ENCODE results near the gene AP3B1.

AP3B1 gene

GRCh38 chr5:78294248-78295034, at the start of gene AP3B1:
Gene AP3B1, minus strand, starts transcription at chr5:78294698. Its CDS starts 119 bp downstream, at chr5:78294579.
- peak; percentile 97 for DNase-seq (ENCODE audit: low spot score)

DNA sequence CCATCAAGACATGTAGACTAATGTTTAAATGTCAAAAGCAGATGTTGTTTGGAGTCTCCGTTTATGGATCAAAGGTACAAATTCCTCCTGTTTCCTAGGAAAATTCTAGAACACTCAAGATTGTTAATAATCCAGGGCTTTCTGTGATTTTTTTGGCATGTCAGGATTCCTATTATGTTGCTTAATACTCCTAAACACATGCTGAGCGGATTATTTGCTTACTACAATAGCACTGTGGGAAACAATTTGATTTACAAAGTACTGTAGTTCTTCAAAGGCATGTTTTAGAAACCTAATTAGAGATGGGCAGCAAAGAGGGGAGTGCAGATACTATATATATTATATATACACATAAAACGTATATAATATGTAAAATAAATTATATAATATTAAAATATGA, 46.9 kb upstream of the AP3B1 start:
- DNase-seq (ENCODE audit: low spot score) = no peak

DNA sequence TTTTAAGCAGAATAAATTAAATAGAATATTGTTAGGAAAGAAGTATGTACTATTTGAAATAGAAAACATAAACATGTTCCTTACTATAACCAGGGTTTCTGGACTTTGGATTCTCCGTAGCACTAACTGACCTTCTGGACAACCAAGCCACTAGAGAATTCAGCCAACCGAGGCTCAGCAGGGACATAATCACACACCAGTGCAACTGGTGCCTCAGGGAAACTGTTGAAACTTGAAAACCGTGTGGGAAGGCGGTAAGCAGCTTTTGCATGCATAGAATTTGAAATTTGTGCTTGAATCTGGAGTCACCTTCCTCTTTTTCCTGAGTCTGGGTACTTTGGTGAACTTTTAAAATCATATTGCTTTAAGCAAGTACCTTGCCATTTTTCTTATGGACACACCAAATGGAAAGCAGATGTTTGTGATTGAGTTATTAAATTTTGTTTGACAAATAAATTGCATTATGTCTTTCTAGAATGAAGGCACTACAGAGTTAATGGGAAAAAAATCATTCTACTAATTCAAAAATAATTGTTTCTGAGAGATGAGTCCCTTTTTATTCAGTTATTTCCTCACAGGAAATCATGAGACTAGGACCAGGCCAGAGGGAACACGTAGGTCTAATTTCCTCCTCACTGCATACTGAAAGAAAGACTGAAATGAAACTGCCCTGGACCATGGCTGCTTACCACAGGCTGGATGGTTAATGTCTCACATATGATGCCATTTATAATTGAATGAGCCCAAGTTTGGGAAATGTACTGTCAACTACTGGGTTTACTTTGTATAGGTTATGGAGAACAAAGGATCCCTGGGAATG, 45.3 kb upstream of the AP3B1 start:
- DNase-seq (ENCODE audit: low spot score) = no peak

DNA sequence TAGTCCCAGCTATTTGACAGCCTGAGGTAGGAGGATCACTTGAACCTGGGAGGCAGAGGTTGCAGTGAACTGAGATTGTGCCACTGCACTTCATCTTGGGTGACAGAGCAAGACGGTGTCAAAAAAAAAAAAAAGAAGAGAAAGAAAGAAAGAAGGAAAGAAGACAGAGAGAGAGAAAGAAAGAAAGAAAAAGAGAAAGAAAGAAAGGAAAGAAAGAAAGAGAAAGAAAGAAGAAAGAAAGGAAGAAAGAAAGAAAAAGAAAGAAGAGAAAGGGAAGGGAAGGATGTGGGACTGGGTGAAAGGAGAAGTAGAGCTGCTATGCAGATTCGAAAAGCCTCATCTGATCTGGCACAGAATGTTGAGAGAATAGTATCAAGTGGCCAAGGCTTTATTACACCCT, 42.2 kb upstream of the AP3B1 start:
- DNase-seq (ENCODE audit: low spot score) = no peak

- no peak for DNase-seq (ENCODE audit: low spot score)
Measured at GRCh38 chr5:78335976-78336375, 41.5 kb upstream of the AP3B1 start.

DNA sequence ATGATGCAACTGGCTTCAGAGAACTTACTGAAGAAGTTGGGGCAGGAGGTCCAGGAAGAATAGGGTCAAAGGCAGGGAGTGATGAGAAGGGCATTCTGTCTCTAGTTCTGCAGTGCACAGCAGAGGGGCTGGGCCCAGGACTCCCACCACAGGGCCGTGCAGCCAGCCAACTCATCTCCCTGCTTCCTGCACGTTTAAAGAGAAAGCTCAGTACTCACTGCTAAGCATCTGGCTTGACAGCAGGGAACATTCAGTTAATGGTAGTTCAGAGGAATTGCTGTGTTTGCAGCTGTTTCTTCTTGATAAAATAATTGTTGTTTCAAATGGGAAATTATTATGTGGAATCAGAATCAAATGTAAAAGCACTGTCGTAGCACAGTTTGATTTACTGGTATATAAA, 40.3 kb upstream of the AP3B1 start:
- DNase-seq (ENCODE audit: low spot score) = no peak

GRCh38 chr5:78331523-78332080, 37.1 kb upstream of the AP3B1 start:
- no peak for DNase-seq (ENCODE audit: low spot score)

- DNase-seq (ENCODE audit: low spot score) = no peak
Measured at GRCh38 chr5:78328585-78329173, 34.2 kb upstream of the AP3B1 start.

GRCh38 chr5:78327761-78328510, 33.4 kb upstream of the AP3B1 start:
- DNase-seq (ENCODE audit: low spot score) = no peak

- DNase-seq (ENCODE audit: low spot score) = no peak
Measured at GRCh38 chr5:78326930-78327329, 32.4 kb upstream of the AP3B1 start.

DNA sequence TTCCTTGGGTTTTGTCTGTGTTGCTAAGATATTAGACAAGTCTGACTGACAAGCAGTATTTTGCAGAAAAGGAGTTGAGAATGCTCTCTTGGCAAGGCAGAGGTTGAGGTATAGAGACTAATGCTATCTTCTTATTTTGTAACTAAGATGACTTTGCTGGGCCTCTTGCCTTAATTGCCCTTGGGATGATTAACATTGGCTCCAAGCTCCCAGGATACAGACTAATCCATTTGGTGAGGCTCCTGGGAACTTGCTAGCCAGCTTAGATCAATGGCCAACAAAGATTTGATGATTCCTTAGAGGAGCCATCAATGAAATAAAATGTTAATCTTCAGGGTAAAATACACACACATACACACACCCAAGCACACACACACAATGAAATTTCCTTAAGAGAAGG, 28.7 kb upstream of the AP3B1 start:
- no peak for DNase-seq (ENCODE audit: low spot score)

DNA sequence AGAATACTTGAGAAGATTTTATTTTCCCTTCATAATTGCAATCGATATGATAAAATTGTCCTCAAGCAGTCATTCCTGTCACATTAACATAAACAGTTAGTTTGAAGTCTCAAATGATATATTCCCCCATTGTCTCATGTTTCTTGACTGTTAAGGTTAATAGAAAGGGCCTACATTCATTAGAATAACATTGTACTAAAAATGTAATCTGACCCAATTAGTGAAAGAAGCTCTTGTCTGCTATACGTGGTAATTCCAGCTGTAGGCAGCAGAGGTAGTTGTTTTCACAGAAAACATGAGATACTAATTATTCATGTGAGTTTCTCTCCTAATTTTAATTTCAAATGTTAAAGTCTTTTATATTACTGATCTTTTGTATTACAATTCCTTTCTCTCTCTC, 25.9 kb upstream of the AP3B1 start:
- peak; percentile 25 for DNase-seq (ENCODE audit: low spot score)

- no peak for DNase-seq (ENCODE audit: low spot score)
Measured at GRCh38 chr5:78318337-78318736, 23.8 kb upstream of the AP3B1 start.

DNA sequence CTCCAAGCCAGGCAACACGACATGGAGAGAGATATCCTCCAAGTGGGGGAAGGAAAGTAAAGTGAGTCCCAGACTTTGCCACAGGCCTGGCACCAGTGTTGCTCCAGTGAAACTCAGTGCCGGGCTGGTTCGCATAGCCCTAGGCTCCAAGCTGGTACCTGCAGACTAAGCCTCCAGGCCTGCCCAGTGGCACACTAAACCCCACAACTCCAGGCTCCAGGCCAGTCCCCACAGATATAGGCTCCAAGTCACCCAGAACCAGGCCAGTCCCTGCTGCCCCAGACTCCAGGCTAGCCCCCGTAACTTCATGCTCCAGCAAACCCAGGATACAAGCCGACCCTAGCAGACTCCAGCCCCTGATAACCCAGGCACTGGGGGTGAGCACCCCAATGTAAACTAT, 23.0 kb upstream of the AP3B1 start:
- DNase-seq (ENCODE audit: low spot score) = no peak

GRCh38 chr5:78308703-78309102, 14.2 kb upstream of the AP3B1 start:
- no peak for DNase-seq (ENCODE audit: low spot score)

DNA sequence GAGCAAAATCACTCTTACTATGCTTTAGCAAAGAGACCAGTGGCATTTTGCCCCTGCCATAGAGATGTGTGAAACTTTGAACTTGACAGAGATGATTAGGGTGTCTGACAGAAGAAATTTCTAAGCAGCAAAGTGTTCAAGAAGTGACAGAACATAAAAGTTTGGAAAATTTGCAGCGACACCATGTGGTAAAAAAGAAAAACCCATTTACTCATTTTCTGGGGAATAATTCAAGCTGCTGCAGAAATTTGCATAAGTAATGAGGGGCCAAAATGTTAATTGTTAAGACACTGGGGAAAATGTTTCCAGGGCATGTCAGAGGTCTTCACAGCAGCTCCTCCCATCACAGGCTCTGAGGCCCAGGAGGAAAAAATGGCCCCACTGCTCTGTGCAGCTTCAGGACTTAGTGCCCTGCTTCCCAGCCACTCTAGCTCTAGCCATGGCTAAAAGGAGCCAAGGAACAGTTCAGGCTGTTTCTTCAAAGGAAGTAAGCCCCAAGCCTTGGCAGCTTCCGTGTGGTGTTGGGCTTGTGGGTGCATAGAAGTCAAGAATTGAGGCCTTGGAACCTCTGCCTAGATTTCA, 6.1 kb upstream of the AP3B1 start:
- DNase-seq (ENCODE audit: low spot score) = no peak

GRCh38 chr5:78295035-78295961, 800 bp upstream of the AP3B1 start:
- DNase-seq (ENCODE audit: low spot score) = peak; percentile 65

DNA sequence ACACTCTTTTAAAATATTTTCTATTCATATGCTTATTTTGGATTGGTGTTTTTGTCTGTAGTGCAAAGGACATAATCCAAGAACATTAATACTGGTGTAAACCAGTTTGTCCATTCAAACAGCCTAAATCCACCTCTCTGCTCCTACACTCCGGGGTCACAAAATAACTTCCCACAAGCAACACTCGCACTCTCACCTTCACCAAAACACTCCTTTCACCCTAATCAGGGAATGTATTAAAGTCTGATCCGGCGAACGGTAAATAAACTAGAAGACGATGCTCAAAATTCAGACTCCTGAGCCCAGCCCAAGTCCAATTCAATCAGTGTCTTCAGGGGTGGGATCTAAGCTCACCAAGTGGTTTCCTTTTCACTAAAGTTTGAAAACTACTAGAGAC, 649 bp downstream of the AP3B1 start:
- no peak for DNase-seq (ENCODE audit: low spot score)

- DNase-seq (ENCODE audit: low spot score) = no peak
Measured at GRCh38 chr5:78291687-78292086, 2.8 kb downstream of the AP3B1 start.

- no peak for DNase-seq (ENCODE audit: low spot score)
Measured at GRCh38 chr5:78289911-78290310, 4.6 kb downstream of the AP3B1 start.

All from iPS-NIHi11 (cell line).